Measurements from ENCODE around the gene ABCG5.

ABCG5 gene

GRCh38 chr2:43840965-43841364 is 2.3 kb upstream of the ABCG5 start:
- H2AFZ ChIP-seq (ENCODE audit: low read depth, low read length, severe bottlenecking), result no peak overlapping the region
- H3F3A ChIP-seq (ENCODE audit: insufficient read depth), result no peaks in the 10 kb centered on the region
- H3K4me2 ChIP-seq (ENCODE audit: low read depth, low read length, poor library complexity, severe bottlenecking), result no peak overlapping the region
- no peak overlapping the region for H3K4me3 ChIP-seq (ENCODE audit: insufficient read depth, low read length, poor library complexity, severe bottlenecking)
- H3K9ac ChIP-seq (ENCODE audit: low read length), result no peak overlapping the region
- no peaks in the 10 kb centered on the region for H3K9me2 ChIP-seq (replicated peaks; ENCODE audit: insufficient read depth, low read length)
- H3K9me3 ChIP-seq (ENCODE audit: insufficient read depth, low read length), result no peaks in the 10 kb centered on the region
- H3K79me2 ChIP-seq (ENCODE audit: insufficient read depth, low read length), result no peaks in the 10 kb centered on the region
- H3K27me3 ChIP-seq (ENCODE audit: low read length), result no peaks in the 10 kb centered on the region
- TF ChIP-seq EZH2phosphoT487 (conservative IDR thresholded peaks at IDR 0.05; ENCODE audit: low read length) (no peak), CTCF (IDR thresholded peaks at IDR 0.05; ENCODE audit: insufficient read depth, low read length, poor library complexity, severe bottlenecking) (no peak)
- H4K20me1 ChIP-seq (ENCODE audit: low read depth, low read length), result no peaks in the 10 kb centered on the region
- no peaks in the 10 kb centered on the region for H3K36me3 ChIP-seq (ENCODE audit: low read length)
- no peak overlapping the region for H3K27ac ChIP-seq (ENCODE audit: low read depth, low read length)

- no peaks in the 10 kb centered on the region for H3K79me2 ChIP-seq (ENCODE audit: insufficient read depth, low read length)
- no peak overlapping the region for H3K9ac ChIP-seq (ENCODE audit: low read length)
- H3K9me3 ChIP-seq (ENCODE audit: insufficient read depth, low read length), result no peaks in the 10 kb centered on the region
- H3K27me3 ChIP-seq (ENCODE audit: low read length), result no peaks in the 10 kb centered on the region
- no peak overlapping the region for H2AFZ ChIP-seq (ENCODE audit: low read depth, low read length, severe bottlenecking)
- no peak overlapping the region for H3K4me3 ChIP-seq (ENCODE audit: insufficient read depth, low read length, poor library complexity, severe bottlenecking)
- no peak overlapping the region for H3K27ac ChIP-seq (ENCODE audit: low read depth, low read length)
- H3F3A ChIP-seq (ENCODE audit: insufficient read depth), result no peaks in the 10 kb centered on the region
- no peaks in the 10 kb centered on the region for H3K36me3 ChIP-seq (ENCODE audit: low read length)
- TF ChIP-seq EZH2phosphoT487 (conservative IDR thresholded peaks at IDR 0.05; ENCODE audit: low read length) (no peak), CTCF (IDR thresholded peaks at IDR 0.05; ENCODE audit: insufficient read depth, low read length, poor library complexity, severe bottlenecking) (no peak)
- no peaks in the 10 kb centered on the region for H4K20me1 ChIP-seq (ENCODE audit: low read depth, low read length)
- H3K9me2 ChIP-seq (replicated peaks; ENCODE audit: insufficient read depth, low read length), result no peaks in the 10 kb centered on the region
- H3K4me2 ChIP-seq (ENCODE audit: low read depth, low read length, poor library complexity, severe bottlenecking), result no peak overlapping the region
These were observed 1.3 kb upstream of the ABCG5 start for GRCh38 chr2:43839776-43840564.

- Histone ChIP-seq H3K4me2 (ENCODE audit: low read depth, low read length, poor library complexity, severe bottlenecking) (no peak overlapping the region), H3K27ac (ENCODE audit: low read depth, low read length) (no peak overlapping the region), H4K20me1 (ENCODE audit: low read depth, low read length) (no peaks in the 10 kb centered on the region), H3K27me3 (ENCODE audit: low read length) (no peaks in the 10 kb centered on the region), H2AFZ (ENCODE audit: low read depth, low read length, severe bottlenecking) (no peak overlapping the region), H3K9me3 (ENCODE audit: insufficient read depth, low read length) (no peaks in the 10 kb centered on the region), H3K36me3 (ENCODE audit: low read length) (no peaks in the 10 kb centered on the region), H3K9ac (ENCODE audit: low read length) (no peak overlapping the region), H3F3A (ENCODE audit: insufficient read depth) (no peaks in the 10 kb centered on the region), H3K79me2 (ENCODE audit: insufficient read depth, low read length) (no peaks in the 10 kb centered on the region), H3K9me2 (replicated peaks; ENCODE audit: insufficient read depth, low read length) (no peaks in the 10 kb centered on the region), H3K4me3 (ENCODE audit: insufficient read depth, low read length, poor library complexity, severe bottlenecking) (no peak overlapping the region)
- TF ChIP-seq EZH2phosphoT487 (conservative IDR thresholded peaks at IDR 0.05; ENCODE audit: low read length) (no peak), CTCF (IDR thresholded peaks at IDR 0.05; ENCODE audit: insufficient read depth, low read length, poor library complexity, severe bottlenecking) (no peak)
These were observed 644 bp downstream of the ABCG5 start for GRCh38 chr2:43837831-43838559.
